GM15510 (cell line): Measurements from ENCODE around the gene TEAD3.

Source experiments
- POLR2A ChIP-seq: IDR thresholded peaks from 3 replicates; pipeline ENCODE4 v1.6.1; 2011; ENCODE audit warnings: borderline replicate concordance; ENCODE audit not compliant: insufficient read length; ENCODE audit errors: extremely low read depth

The TEAD3 gene

GRCh38 chr6:35454391-35455110, 42.3 kb downstream of the TEAD3 start:
- TF ChIP-seq POLR2A: no peak

GRCh38 chr6:35453236-35453635, 43.6 kb downstream of the TEAD3 start:
- no peak for TF ChIP-seq POLR2A

- TF ChIP-seq POLR2A: peak; percentile 65
These were observed 44.4 kb downstream of the TEAD3 start, which contains the start of gene FANCE for GRCh38 chr6:35452183-35453090. TSS of gene FANCE (plus strand) at chr6:35452338. CDS start at chr6:35452546, 208 bp downstream.

GRCh38 chr6:35451354-35452182, 45.3 kb downstream of the TEAD3 start:
- TF ChIP-seq POLR2A: no peak

GRCh38 chr6:35449287-35449881, 47.5 kb downstream of the TEAD3 start:
- TF ChIP-seq POLR2A: no peak

- TF ChIP-seq POLR2A: no peak
These were observed 48.7 kb downstream of the TEAD3 start for GRCh38 chr6:35448191-35448590.

GRCh38 chr6:35445691-35446090, 51.2 kb downstream of the TEAD3 start:
- TF ChIP-seq POLR2A: no peak

- TF ChIP-seq POLR2A: no peak
These were observed 53.4 kb downstream of the TEAD3 start for GRCh38 chr6:35443341-35444030.

- no peak for TF ChIP-seq POLR2A
These were observed 54.2 kb downstream of the TEAD3 start for GRCh38 chr6:35442693-35443092.

GRCh38 chr6:35441642-35442041, 55.2 kb downstream of the TEAD3 start:
- TF ChIP-seq POLR2A: no peak

- no peak for TF ChIP-seq POLR2A
These were observed 55.7 kb downstream of the TEAD3 start for GRCh38 chr6:35441205-35441604.

- no peak for TF ChIP-seq POLR2A
These were observed 57.6 kb downstream of the TEAD3 start for GRCh38 chr6:35439308-35439707.

GRCh38 chr6:35436071-35436857, 60.6 kb downstream of the TEAD3 start:
- TF ChIP-seq POLR2A: no peak
